HepG2 (cell line): ENCODE measurements around the gene IL22RA1. TPM values are rescaled to one million over a fixed set of nuclear protein-coding genes. Genes with fewer than 3 reads are reported as not detected.

Experiments
- ARHGAP35 ChIP-seq: sonication (generic); formaldehyde crosslinking; IDR thresholded peaks from 2 replicates; pipeline ENCODE4 v1.9.0; 2022; ENCODE audit warnings: mild to moderate bottlenecking, inconsistent platforms, moderate library complexity, missing genetic modification reagents, borderline replicate concordance
- DPF2 ChIP-seq: sonication (generic); formaldehyde crosslinking; IDR thresholded peaks from 2 replicates; pipeline ENCODE4 v1.4.0; 2020; ENCODE audit warnings: mild to moderate bottlenecking, low read depth, missing genetic modification reagents, borderline replicate concordance
- GZF1 ChIP-seq: sonication (generic); formaldehyde crosslinking; IDR thresholded peaks from 2 replicates; pipeline ENCODE4 v1.5.1; 2020; ENCODE audit warnings: mild to moderate bottlenecking, missing genetic modification reagents
- HDAC2 ChIP-seq: sonication (generic); formaldehyde crosslinking; IDR thresholded peaks from 2 replicates; pipeline ENCODE4 v1.4.0; 2020; ENCODE audit warnings: missing genetic modification reagents
- HOXA3 ChIP-seq: sonication (generic); formaldehyde crosslinking; IDR thresholded peaks from 2 replicates; pipeline ENCODE4 v1.5.0; 2020; ENCODE audit warnings: missing genetic modification reagents
- KMT2B ChIP-seq: IDR thresholded peaks from 2 replicates; pipeline ENCODE4 v1.6.1; 2016; ENCODE audit warnings: missing genetic modification reagents, missing compliant biosample characterization
- PAF1 ChIP-seq: IDR thresholded peaks from 2 replicates; pipeline ENCODE4 v1.6.1; 2016; ENCODE audit warnings: missing genetic modification reagents, missing compliant biosample characterization
- SIN3B ChIP-seq: fragments of 150-350 bp; IDR thresholded peaks from 2 replicates; pipeline ENCODE4 v1.6.1; 2014; ENCODE audit warnings: low read length
- SP2 ChIP-seq: sonication (generic); formaldehyde crosslinking; IDR thresholded peaks from 2 replicates; pipeline ENCODE4 v1.5.1; 2020; ENCODE audit warnings: mild to moderate bottlenecking, missing genetic modification reagents
- SP5 ChIP-seq: IDR thresholded peaks from 2 replicates; pipeline ENCODE4 v1.6.1; 2016; ENCODE audit warnings: low read depth, borderline replicate concordance
- ZNF160 ChIP-seq: sonication (generic); formaldehyde crosslinking; IDR thresholded peaks from 2 replicates; pipeline ENCODE4 v1.8.0; 2022; ENCODE audit warnings: mild to moderate bottlenecking, inconsistent platforms, missing genetic modification reagents
- ZNF230 ChIP-seq: sonication (generic); formaldehyde crosslinking; IDR thresholded peaks from 2 replicates; pipeline ENCODE4 v1.4.0; 2020; ENCODE audit warnings: mild to moderate bottlenecking, missing genetic modification reagents
- ZNF292 ChIP-seq: sonication (generic); formaldehyde crosslinking; IDR thresholded peaks from 2 replicates; pipeline ENCODE4 v1.8.1; 2022; ENCODE audit warnings: mild to moderate bottlenecking, low read depth, missing genetic modification reagents, borderline replicate concordance
- ZNF3 ChIP-seq: IDR thresholded peaks from 2 replicates; pipeline ENCODE4 v1.7.0; 2017; ENCODE audit warnings: inconsistent platforms
- ZNF616 ChIP-seq: sonication (generic); formaldehyde crosslinking; IDR thresholded peaks from 2 replicates; pipeline ENCODE4 v1.5.0; 2020; ENCODE audit warnings: low read depth, mild to moderate bottlenecking, missing genetic modification reagents
- ZNF670 ChIP-seq: sonication (generic); formaldehyde crosslinking; IDR thresholded peaks from 2 replicates; pipeline ENCODE4 v1.8.0; 2022; ENCODE audit warnings: mild to moderate bottlenecking, missing genetic modification reagents, borderline replicate concordance
- ZNF768 ChIP-seq: sonication (generic); formaldehyde crosslinking; IDR thresholded peaks from 2 replicates; pipeline ENCODE4 v1.4.0; 2020; ENCODE audit warnings: missing genetic modification reagents
- ZSCAN30 ChIP-seq: sonication (generic); formaldehyde crosslinking; IDR thresholded peaks from 2 replicates; pipeline ENCODE4 v1.5.0; 2020; ENCODE audit warnings: mild to moderate bottlenecking, missing genetic modification reagents
- polyA plus RNA-seq, 8 experiments: library from polyadenylated mRNA; depleted of rRNA in 3 of 8; stranded (reverse) in 7 of 8; unstranded in 1 of 8; fragments of >200 nt; fragmentation: Illumina TruSeq in 4 of 8; extraction: Trizol in 4 of 8; gene quantifications; 2 replicates each; pipeline versions ENCODE4 v1.2.1 to v1.2.3, GENCODE V29; 2011 to 2016; ENCODE audit warnings: low read depth in 4 of 8, missing spikeins in 1 of 8, mixed read lengths in 1 of 8; ENCODE audit not compliant: insufficient read depth in 1 of 8
- total RNA-seq, 5 experiments: library from RNA; depleted of rRNA; stranded (reverse); fragments of >200 nt; fragmentation: Illumina TruSeq; extraction: Trizol; gene quantifications; 2 replicates each; pipeline ENCODE4 v1.2.3, GENCODE V29; 2016; ENCODE audit warnings: low read depth in 1 of 5
- TF ChIP-seq, protein P1 (sequence below): sonication (generic); formaldehyde crosslinking; IDR thresholded peaks from 2 replicates; pipeline ENCODE4 v1.4.0; 2020; ENCODE audit warnings: missing genetic modification reagents
- TF ChIP-seq, protein P2 (sequence below): sonication (generic); formaldehyde crosslinking; IDR thresholded peaks from 2 replicates; pipeline ENCODE4 v1.4.0; 2020; ENCODE audit warnings: mild to moderate bottlenecking, low read depth, missing genetic modification reagents
- TF ChIP-seq, protein P3 (sequence below): sonication (generic); formaldehyde crosslinking; IDR thresholded peaks from 2 replicates; pipeline ENCODE4 v1.4.0; 2020; ENCODE audit warnings: mild to moderate bottlenecking, missing genetic modification reagents
- TF ChIP-seq, protein P4 (sequence below): sonication (generic); formaldehyde crosslinking; IDR thresholded peaks from 2 replicates; pipeline ENCODE4 v1.4.0; 2020; ENCODE audit warnings: low read depth, mild to moderate bottlenecking, missing genetic modification reagents

IL22RA1 gene
- total and polyA plus RNA-seq, 2 of the 13 experiments (the other 11 are each of a cell fraction or from before 2014, with no cell fraction given) = 4.4 to 10.2 TPM

DNA sequence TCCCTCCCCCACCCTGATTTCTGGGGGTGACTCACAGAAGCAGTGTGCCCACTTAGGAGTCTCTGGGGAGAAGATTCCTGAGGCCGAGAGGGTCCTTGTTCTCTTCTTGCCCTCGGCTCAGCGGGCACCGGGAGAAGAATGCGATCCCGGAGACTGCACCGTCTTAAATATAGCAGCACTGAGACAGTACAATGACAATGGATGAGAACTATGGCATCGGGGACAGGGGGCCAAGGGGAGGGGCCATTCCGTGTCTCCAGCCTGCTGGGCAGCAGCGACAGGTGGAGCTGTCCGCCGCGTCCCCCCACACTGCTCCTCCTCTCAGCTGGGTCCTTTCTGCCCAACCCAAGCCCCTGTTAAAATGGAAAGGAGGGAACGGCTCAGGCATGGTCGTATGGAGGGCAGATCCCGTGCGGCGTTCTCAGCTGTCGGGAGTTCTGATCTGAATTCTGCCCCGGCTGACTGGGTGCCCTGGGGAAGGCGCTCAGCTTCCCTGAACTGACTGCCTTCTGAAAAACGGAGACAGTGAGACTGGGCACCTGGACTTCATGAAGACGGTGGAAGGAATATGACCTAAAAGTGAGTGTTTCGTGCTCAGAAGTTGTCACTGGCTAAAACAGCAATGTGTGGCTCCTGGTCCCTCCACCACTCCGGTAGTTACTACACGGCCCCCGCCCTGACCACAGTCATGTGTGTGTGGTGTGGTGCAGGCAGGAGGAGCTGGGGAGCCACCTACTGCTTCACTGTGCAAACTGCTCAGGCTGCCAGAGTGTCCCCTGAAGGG lies 30.8 kb downstream of the IL22RA1 start, which contains the start of gene MYOM3 (continued):
- TF ChIP-seq KMT2B (CRISPR knock-in tag) = 0 out of 2 replicates have a peak, but pooled peaks have one; percentile 38
- no peak for TF ChIP-seq SIN3B
- TF ChIP-seq ZNF670 (CRISPR knock-in tag) = no peak
- TF ChIP-seq, protein P1, sequence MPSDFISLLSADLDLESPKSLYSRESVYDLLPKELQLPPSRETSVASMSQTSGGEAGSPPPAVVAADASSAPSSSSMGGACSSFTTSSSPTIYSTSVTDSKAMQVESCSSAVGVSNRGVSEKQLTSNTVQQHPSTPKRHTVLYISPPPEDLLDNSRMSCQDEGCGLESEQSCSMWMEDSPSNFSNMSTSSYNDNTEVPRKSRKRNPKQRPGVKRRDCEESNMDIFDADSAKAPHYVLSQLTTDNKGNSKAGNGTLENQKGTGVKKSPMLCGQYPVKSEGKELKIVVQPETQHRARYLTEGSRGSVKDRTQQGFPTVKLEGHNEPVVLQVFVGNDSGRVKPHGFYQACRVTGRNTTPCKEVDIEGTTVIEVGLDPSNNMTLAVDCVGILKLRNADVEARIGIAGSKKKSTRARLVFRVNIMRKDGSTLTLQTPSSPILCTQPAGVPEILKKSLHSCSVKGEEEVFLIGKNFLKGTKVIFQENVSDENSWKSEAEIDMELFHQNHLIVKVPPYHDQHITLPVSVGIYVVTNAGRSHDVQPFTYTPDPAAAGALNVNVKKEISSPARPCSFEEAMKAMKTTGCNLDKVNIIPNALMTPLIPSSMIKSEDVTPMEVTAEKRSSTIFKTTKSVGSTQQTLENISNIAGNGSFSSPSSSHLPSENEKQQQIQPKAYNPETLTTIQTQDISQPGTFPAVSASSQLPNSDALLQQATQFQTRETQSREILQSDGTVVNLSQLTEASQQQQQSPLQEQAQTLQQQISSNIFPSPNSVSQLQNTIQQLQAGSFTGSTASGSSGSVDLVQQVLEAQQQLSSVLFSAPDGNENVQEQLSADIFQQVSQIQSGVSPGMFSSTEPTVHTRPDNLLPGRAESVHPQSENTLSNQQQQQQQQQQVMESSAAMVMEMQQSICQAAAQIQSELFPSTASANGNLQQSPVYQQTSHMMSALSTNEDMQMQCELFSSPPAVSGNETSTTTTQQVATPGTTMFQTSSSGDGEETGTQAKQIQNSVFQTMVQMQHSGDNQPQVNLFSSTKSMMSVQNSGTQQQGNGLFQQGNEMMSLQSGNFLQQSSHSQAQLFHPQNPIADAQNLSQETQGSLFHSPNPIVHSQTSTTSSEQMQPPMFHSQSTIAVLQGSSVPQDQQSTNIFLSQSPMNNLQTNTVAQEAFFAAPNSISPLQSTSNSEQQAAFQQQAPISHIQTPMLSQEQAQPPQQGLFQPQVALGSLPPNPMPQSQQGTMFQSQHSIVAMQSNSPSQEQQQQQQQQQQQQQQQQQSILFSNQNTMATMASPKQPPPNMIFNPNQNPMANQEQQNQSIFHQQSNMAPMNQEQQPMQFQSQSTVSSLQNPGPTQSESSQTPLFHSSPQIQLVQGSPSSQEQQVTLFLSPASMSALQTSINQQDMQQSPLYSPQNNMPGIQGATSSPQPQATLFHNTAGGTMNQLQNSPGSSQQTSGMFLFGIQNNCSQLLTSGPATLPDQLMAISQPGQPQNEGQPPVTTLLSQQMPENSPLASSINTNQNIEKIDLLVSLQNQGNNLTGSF (CRISPR knock-in tag) = no peak
- TF ChIP-seq SP2 = no peak
- TF ChIP-seq DPF2 (CRISPR knock-in tag) = peak; percentile 57; the same call in 1 of the 2 replicates
- TF ChIP-seq, protein P2, sequence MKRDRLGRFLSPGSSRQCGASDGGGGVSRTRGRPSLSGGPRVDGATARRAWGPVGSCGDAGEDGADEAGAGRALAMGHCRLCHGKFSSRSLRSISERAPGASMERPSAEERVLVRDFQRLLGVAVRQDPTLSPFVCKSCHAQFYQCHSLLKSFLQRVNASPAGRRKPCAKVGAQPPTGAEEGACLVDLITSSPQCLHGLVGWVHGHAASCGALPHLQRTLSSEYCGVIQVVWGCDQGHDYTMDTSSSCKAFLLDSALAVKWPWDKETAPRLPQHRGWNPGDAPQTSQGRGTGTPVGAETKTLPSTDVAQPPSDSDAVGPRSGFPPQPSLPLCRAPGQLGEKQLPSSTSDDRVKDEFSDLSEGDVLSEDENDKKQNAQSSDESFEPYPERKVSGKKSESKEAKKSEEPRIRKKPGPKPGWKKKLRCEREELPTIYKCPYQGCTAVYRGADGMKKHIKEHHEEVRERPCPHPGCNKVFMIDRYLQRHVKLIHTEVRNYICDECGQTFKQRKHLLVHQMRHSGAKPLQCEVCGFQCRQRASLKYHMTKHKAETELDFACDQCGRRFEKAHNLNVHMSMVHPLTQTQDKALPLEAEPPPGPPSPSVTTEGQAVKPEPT (CRISPR knock-in tag) = no peak
- peak; percentile 47; the same call in 1 of the 2 replicates for TF ChIP-seq HDAC2 (CRISPR knock-in tag)
- no peak for TF ChIP-seq ZNF3 (CRISPR knock-in tag)
- no peak for TF ChIP-seq PAF1 (CRISPR knock-in tag)
- TF ChIP-seq ZSCAN30 (CRISPR knock-in tag) = no peak
- TF ChIP-seq SP5 (CRISPR knock-in tag) = no peak
- 0 out of 2 replicates have a peak, but pooled peaks have one; percentile 11 for TF ChIP-seq ZNF230
- TF ChIP-seq ZNF292 (CRISPR knock-in tag) = peak; percentile 55; the same call in 1 of the 2 replicates
- TF ChIP-seq, protein P3, sequence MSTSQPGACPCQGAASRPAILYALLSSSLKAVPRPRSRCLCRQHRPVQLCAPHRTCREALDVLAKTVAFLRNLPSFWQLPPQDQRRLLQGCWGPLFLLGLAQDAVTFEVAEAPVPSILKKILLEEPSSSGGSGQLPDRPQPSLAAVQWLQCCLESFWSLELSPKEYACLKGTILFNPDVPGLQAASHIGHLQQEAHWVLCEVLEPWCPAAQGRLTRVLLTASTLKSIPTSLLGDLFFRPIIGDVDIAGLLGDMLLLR (CRISPR knock-in tag) = no peak
- no peak for TF ChIP-seq ZNF616 (CRISPR knock-in tag)
- no peak for TF ChIP-seq ZNF768
- TF ChIP-seq, protein P4, sequence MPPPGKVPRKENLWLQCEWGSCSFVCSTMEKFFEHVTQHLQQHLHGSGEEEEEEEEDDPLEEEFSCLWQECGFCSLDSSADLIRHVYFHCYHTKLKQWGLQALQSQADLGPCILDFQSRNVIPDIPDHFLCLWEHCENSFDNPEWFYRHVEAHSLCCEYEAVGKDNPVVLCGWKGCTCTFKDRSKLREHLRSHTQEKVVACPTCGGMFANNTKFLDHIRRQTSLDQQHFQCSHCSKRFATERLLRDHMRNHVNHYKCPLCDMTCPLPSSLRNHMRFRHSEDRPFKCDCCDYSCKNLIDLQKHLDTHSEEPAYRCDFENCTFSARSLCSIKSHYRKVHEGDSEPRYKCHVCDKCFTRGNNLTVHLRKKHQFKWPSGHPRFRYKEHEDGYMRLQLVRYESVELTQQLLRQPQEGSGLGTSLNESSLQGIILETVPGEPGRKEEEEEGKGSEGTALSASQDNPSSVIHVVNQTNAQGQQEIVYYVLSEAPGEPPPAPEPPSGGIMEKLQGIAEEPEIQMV (CRISPR knock-in tag) = no peak
- no peak for TF ChIP-seq ZNF160 (CRISPR knock-in tag)
- no peak for TF ChIP-seq ARHGAP35 (CRISPR knock-in tag)
- 0 out of 2 replicates have a peak, but pooled peaks have one; percentile 43 for TF ChIP-seq GZF1 (CRISPR knock-in tag)
- TF ChIP-seq HOXA3 (CRISPR knock-in tag) = peak; percentile 46
